Hepatic stellate cell (primary cell): ENCODE data around the gene DSG2.

Source experiments
- DNase-seq: peaks from one replicate; pipeline ENCODE4 v3.0.0; 2011; ENCODE audit warnings: low spot score

Gene DSG2

GRCh38 chr18:31590570-31590969 is 92.6 kb downstream of the DSG2 start:
- DNase-seq = no peak

- no peak for DNase-seq
These were observed 93.1 kb downstream of the DSG2 start for GRCh38 chr18:31591113-31591512.

- no peak for DNase-seq
These were observed 93.7 kb downstream of the DSG2 start, which contains the start of gene TTR for GRCh38 chr18:31591628-31592027. Gene TTR (plus strand): TSS chr18:31591877. CDS start chr18:31591903, 26 bp downstream.

GRCh38 chr18:31592506-31593157 is 94.7 kb downstream of the DSG2 start:
- DNase-seq = no peak

GRCh38 chr18:31595121-31595771 is 97.3 kb downstream of the DSG2 start:
- no peak for DNase-seq

GRCh38 chr18:31596081-31596872 is 98.3 kb downstream of the DSG2 start:
- DNase-seq = no peak

GRCh38 chr18:31598021-31598805 is 100.2 kb downstream of the DSG2 start:
- DNase-seq = no peak
